GM21367 (cell line): Measurements from ENCODE around the gene HNF1B.
"Not testable (repeated sequence)": the region's sequence is repeated elsewhere in the genome, so short reads cannot be mapped to it uniquely, and the experiment has no call there.

Source experiments
- ATAC-seq: cut with Tn5 transposase; IDR thresholded peaks from one replicate; pipeline ENCODE4 v1.9.1; 2021; ENCODE audit not compliant: unreplicated experiment

Gene HNF1B

GRCh38 chr17:37708008-37708615 is 36.7 kb downstream of the HNF1B start:
- no peak for ATAC-seq

- no peak for ATAC-seq
These were observed 38.4 kb downstream of the HNF1B start for GRCh38 chr17:37706446-37706845.

- no peak for ATAC-seq
These were observed 42.3 kb downstream of the HNF1B start for GRCh38 chr17:37702598-37702997.

GRCh38 chr17:37701496-37701898 is 43.4 kb downstream of the HNF1B start:
- ATAC-seq, result no peak

- no peak for ATAC-seq
These were observed 44.0 kb downstream of the HNF1B start for GRCh38 chr17:37700881-37701280.

- no peak for ATAC-seq
These were observed 45.4 kb downstream of the HNF1B start for GRCh38 chr17:37699285-37699973.

GRCh38 chr17:37698911-37699255 is 46.0 kb downstream of the HNF1B start:
- no peak for ATAC-seq

GRCh38 chr17:37698132-37698910 is 46.5 kb downstream of the HNF1B start:
- no peak for ATAC-seq

GRCh38 chr17:37697381-37697780 is 47.5 kb downstream of the HNF1B start:
- ATAC-seq, result no peak

GRCh38 chr17:37696366-37696765 is 48.5 kb downstream of the HNF1B start:
- no peak for ATAC-seq

GRCh38 chr17:37695726-37696125 is 49.1 kb downstream of the HNF1B start:
- ATAC-seq, result no peak

- ATAC-seq, result no peak
These were observed 50.1 kb downstream of the HNF1B start for GRCh38 chr17:37694734-37695133.

- ATAC-seq, result no peak
These were observed 51.5 kb downstream of the HNF1B start for GRCh38 chr17:37693328-37693727.

GRCh38 chr17:37691807-37692206 is 53.1 kb downstream of the HNF1B start:
- no peak for ATAC-seq

GRCh38 chr17:37689317-37689716 is 55.5 kb downstream of the HNF1B start:
- ATAC-seq, result no peak

- ATAC-seq, result no peak
These were observed 61.3 kb downstream of the HNF1B start for GRCh38 chr17:37683454-37683984.

- ATAC-seq, result no peak
These were observed 62.9 kb downstream of the HNF1B start for GRCh38 chr17:37682007-37682406.

GRCh38 chr17:37679995-37680394 is 64.9 kb downstream of the HNF1B start:
- ATAC-seq, result not testable (repeated sequence)

- ATAC-seq, result no peak
These were observed 66.8 kb downstream of the HNF1B start for GRCh38 chr17:37678036-37678435.

- ATAC-seq, result no peak
These were observed 67.8 kb downstream of the HNF1B start for GRCh38 chr17:37677021-37677420.

GRCh38 chr17:37676115-37676925 is 68.5 kb downstream of the HNF1B start:
- ATAC-seq, result no peak
